ENCODE results near the gene GAMT.

The GAMT gene

GRCh38 chr19:1366899-1367870 lies 34.2 kb downstream of the GAMT start:
- TF ChIP-seq GATA2 (IDR thresholded peaks at IDR 0.05; ENCODE audit: low read depth, low read length) (no peak), GATA3 (IDR thresholded peaks at IDR 0.05; ENCODE audit: low read depth, low read length) (no peak)

DNA sequence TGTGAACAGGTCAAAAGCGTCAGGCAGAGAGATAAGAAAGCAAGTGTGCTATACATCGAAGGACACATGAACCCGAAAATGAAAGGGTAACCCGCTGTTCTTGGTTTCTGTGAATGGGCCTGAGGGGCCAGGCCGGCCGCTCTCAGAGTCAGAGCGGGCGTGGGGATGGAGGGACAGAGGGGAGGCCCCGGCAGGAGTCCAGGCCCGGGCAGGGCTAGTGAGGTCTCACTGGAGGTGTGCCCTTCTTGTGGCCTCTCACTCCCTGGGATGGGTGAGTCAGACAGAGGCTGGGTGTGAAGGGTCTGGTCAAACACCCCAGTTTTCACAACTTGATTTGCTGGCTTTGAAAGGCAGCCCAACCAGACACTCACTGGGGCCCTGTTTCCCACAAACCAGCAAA lies 35.0 kb downstream of the GAMT start:
- TF ChIP-seq GATA3 (IDR thresholded peaks at IDR 0.05; ENCODE audit: low read depth, low read length) (no peak), GATA2 (IDR thresholded peaks at IDR 0.05; ENCODE audit: low read depth, low read length) (no peak)

- TF ChIP-seq GATA2 (IDR thresholded peaks at IDR 0.05; ENCODE audit: low read depth, low read length) (no peak), GATA3 (IDR thresholded peaks at IDR 0.05; ENCODE audit: low read depth, low read length) (no peak)
Observed at GRCh38 chr19:1365319-1366269, 35.7 kb downstream of the GAMT start.

- TF ChIP-seq GATA3 (IDR thresholded peaks at IDR 0.05; ENCODE audit: low read depth, low read length) (no peak), GATA2 (IDR thresholded peaks at IDR 0.05; ENCODE audit: low read depth, low read length) (no peak)
Observed at GRCh38 chr19:1364070-1364704, 37.2 kb downstream of the GAMT start.

DNA sequence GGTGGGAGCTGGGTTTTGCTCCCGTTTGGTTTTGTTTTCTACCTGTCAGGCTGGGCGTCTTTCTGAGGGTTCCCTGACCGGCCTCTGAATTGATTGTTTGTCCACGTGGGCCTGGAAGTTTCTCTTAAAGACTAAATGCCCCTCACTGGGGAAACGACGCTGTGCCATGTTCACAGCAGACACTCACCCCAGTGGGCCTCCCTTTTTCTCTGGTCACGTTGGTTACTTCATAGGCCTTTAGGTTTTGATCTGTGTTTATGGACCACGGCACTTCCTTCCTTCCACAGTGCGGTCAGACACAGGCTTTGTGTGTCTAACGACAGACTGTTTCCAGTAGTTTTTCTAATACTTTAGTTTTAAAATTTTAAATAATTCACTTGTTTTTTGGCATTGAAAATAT lies 37.7 kb downstream of the GAMT start:
- TF ChIP-seq GATA2 (IDR thresholded peaks at IDR 0.05; ENCODE audit: low read depth, low read length): no peak

DNA sequence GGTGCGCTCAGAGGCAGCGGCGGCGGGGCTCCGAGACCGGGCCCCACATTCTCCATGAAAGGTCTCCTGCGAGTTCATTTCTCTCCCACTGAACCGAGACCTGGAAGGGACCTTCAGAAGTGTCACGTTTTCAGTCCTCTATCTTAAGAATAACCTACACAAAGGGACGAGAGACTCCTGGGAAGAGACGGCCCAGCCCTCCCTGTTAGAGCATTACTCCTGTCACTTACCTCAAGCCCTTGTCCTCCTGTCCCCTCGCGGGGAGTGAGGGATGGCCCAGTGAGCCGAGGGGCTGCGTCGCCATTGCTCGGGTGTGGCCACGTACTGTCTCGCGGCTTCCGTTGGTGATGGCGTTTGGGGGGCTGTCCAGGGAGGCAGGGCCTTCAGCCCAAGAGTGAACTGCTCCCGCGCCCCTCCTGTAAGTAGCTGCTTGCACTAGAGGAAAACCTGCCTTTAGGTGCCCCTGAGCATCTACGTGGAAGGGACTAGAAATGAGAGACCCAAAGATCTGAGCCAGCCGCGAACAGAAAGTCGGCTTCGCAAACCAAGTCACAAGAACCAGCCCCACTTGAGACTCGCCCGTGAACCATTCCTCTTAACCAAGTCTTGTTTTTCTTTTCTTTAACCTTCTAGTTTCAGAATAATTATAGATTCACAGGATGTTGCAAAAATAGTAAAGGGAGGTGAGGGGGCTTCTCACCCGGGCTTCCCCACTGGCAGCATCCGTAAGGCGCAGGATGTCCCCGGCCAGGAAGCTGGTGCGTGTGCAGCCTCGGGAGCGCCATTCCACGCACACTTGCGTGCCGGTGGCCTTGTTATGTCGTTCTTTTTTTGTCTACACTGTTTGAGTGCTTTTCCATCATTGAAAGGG lies 38.7 kb downstream of the GAMT start:
- TF ChIP-seq GATA2 (IDR thresholded peaks at IDR 0.05; ENCODE audit: low read depth, low read length) (no peak), GATA3 (IDR thresholded peaks at IDR 0.05; ENCODE audit: low read depth, low read length) (no peak)

- TF ChIP-seq GATA3 (IDR thresholded peaks at IDR 0.05; ENCODE audit: low read depth, low read length) (no peak), GATA2 (IDR thresholded peaks at IDR 0.05; ENCODE audit: low read depth, low read length) (no peak)
Observed at GRCh38 chr19:1361601-1362386, 39.5 kb downstream of the GAMT start.

DNA sequence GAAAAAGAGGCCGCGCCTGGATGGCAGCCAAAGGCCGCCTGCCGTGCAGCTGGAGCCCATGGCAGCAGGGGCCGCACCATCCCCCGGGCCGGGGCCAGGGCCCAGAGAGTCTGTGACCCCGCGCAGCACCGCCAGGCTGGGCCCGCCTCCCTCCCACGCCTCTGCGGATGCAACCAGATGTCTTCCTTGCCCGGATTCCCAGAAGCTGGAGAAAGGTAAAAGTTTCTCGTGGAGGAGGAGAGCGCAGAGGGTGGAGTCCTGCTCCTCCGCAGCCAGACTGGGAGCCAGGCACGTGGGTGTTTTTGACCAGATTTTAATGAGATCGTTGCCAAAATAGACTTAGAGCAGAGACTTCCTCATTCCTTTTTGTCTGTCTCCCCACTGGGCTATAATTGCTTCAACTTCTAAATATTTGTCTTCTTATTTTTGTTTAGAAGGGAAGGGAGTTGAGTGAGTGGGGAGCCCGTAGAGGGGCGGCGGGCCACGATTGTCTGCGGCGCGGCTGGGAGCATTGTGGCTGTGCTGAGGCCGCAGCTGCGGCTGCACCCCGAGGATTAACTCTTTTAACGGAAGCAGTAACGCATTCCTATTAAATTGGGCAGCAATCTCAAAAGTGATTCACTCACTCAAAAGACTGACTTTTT lies 40.4 kb downstream of the GAMT start:
- TF ChIP-seq GATA3 (IDR thresholded peaks at IDR 0.05; ENCODE audit: low read depth, low read length): no peak

DNA sequence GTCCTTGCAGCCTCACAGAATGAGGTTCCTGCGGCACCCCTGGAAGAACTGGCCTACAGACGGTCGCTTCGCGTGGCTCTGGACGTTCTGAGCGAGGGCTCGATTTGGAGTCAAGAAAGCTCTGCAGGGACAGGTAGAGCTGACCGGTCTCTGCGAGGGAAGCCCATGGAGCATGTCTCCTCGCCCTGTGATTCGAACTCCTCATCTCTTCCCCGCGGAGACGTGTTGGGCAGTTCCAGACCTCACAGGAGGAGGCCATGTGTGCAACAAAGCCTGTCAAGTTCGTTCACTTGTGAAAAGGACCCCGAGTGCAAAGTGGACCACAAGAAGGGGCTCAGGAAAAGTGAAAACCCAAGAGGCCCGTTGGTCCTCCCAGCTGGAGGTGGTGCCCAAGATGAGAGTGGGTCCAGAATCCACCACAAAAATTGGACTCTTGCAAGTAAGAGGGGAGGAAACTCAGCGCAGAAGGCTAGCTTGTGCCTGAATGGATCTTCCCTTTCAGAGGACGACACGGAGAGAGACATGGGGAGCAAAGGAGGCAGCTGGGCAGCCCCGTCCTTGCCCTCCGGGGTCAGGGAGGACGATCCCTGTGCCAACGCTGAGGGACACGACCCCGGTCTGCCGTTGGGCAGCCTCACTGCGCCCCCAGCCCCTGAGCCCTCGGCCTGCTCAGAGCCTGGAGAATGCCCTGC lies 41.1 kb downstream of the GAMT start:
- TF ChIP-seq GATA3 (IDR thresholded peaks at IDR 0.05; ENCODE audit: low read depth, low read length): no peak
- TF ChIP-seq GATA2 (IDR thresholded peaks at IDR 0.05; ENCODE audit: low read depth, low read length): no peak

DNA sequence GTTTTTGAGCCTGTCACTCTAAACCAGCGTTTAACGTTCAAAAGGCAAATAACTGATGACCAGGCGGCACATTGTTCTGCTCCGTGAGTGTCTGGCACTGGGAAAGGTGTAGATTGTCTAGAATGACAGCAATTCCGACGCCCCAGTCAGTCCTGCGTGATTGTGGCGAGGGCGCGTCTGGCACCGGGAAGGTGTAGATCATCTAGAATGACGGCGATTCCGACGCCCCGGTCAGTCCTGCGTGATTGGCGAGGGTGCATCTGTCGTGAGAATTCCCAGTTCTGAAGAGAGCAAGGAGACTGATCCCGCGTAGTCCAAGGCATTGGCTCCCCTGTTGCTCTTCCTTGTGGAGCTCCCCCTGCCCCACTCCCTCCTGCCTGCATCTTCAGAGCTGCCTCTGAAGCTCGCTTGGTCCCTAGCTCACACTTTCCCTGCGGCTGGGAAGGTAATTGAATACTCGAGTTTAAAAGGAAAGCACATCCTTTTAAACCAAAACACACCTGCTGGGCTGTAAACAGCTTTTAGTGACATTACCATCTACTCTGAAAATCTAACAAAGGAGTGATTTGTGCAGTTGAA lies 43.7 kb downstream of the GAMT start:
- TF ChIP-seq GATA2 (IDR thresholded peaks at IDR 0.05; ENCODE audit: low read depth, low read length) (no peak), GATA3 (IDR thresholded peaks at IDR 0.05; ENCODE audit: low read depth, low read length) (no peak)

- no peak for TF ChIP-seq GATA3 (IDR thresholded peaks at IDR 0.05; ENCODE audit: low read depth, low read length)
Observed at GRCh38 chr19:1356508-1356865, 44.9 kb downstream of the GAMT start.
